HG03159 (cell line): ENCODE results near the gene FAM76A.
"Not testable (repeated sequence)": the region's sequence is repeated elsewhere in the genome, so short reads cannot be mapped to it uniquely, and the experiment has no call there.

Experiments
- ATAC-seq: cut with Tn5 transposase; IDR thresholded peaks from one replicate; pipeline ENCODE4 v1.9.1; 2021; ENCODE audit warnings: mild to moderate bottlenecking, moderate library complexity; ENCODE audit not compliant: unreplicated experiment

Gene FAM76A

DNA sequence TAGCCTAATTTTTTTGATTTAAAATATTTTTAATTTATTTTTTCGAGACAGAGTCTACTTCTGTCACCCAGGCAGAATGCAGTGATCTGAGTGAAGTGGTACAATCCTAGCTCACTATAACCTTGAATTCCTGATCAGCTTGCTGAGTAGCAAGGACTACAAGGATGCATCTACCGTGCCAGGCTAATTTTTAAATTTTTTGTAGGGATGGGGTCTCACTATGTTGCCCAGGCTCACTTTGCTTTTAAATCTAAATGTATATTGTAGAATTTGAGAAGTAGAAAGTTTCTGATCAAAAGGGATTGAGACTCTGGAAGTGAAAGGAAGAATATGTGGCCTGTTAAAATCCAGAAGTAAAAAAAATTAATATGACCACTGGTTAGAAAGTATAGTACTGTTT is 48.9 kb downstream of the FAM76A start:
- no peak for ATAC-seq

DNA sequence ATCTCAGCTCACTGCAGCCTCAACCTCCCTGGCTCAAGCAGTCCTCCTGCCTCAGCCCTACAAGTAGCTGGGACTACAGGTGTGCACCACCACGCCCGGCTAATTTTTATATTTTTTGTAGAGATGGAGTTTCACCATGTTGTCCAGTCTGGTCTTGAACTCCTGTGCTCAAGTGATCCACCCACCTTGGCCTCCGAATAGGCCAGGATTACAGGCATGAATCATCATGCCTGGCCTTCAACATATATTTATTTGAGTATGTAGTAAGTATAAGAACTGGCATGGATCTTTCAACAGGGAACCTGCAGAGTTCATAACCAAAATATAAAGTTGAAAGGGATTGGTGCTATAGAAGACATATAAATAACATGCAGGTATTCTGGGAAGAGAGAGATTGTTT is 49.6 kb downstream of the FAM76A start:
- not testable (repeated sequence) for ATAC-seq

DNA sequence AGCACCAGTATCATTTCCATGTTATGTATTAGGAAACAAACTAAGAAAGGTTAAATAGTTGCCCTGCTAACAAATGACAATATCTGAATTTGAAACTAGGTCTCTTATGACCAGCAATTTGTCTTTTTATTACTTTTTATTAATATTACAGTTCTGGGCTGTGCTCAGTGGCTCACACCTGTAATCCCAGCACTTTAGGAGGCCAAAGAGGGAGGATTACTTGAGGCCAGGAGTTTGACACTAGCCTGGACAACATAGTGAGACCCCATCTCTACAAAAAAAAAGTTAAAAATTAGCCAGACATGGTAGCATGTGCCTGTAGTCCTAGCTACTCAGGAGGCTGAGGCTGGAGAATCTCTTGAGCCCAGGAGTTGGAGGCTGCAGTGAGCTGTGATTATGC is 50.5 kb downstream of the FAM76A start:
- ATAC-seq: not testable (repeated sequence)

DNA sequence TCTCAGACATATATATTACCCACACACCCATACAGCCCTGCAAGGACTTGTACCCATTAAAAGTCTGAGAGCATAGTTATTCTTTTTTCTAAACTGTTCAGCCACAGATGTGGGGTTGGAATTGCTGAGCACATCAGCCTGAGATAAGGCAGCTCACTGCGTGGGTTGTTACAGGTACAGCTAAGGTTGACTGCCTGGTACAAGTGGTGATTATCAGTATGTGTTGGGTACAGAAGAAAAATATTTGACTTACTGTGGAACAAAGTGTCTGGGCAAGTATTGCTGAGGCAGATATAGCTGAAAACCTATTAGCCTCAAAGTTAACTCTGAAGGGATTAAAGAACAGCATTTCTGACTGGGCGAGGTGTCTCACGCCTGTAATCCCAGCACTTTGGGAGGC is 52.3 kb downstream of the FAM76A start:
- no peak for ATAC-seq

DNA sequence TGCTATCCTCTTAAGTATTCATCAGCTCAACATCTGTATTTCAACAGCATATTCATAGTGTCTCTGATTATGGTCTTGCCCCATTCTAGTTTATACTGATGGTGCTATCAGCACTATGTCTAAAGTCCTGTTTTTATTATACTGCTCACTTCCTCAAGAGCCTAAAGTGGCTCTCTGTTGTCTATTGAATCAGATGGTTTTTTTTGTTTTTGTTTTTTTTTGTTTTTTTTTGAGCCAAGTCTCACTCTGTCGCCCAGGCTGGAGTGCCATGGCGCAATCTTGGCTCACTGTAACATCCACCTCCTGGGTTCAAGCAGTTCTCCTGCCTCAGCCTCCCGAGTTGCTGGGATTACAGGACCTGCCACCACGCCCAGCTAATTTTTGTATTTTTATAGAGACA is 53.4 kb downstream of the FAM76A start:
- ATAC-seq: no peak

DNA sequence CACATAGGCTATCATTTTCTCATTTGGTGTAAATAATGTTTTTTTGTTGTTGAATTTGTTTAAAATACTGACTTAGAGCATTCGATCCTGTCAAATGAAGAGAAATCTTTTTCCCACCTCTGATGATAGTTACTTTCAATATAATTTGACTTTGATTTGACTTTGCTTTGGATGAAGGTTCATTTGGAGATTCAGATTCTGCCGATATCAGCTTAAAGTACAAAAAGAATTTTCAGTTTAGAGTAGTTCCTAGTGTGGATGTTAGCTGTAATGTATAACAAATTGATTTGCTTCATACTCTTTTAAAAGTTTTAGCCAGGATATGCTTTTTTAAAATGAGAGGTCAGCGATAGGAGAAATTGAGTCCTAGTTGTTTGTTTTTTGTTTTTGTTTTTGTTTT is 57.2 kb downstream of the FAM76A start:
- ATAC-seq: no peak

DNA sequence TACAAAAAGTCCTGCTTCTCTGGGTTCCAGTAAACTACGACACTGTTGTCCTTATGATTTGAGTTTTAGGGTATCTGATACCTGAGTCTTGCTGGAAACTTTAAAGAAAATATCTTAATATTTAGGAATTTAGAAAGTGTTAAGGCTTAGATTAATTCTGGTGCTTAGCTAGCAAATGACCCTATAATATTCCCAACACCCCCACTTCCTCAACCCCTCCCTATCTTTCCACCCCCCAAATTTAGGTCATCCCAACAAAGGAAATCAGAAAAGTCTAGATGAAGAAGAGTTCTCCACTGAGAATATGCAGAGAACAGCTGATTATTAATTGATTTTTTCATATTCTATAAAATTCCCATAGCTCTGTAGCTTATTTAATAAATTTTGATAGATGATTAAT is 58.9 kb downstream of the FAM76A start:
- ATAC-seq: no peak

DNA sequence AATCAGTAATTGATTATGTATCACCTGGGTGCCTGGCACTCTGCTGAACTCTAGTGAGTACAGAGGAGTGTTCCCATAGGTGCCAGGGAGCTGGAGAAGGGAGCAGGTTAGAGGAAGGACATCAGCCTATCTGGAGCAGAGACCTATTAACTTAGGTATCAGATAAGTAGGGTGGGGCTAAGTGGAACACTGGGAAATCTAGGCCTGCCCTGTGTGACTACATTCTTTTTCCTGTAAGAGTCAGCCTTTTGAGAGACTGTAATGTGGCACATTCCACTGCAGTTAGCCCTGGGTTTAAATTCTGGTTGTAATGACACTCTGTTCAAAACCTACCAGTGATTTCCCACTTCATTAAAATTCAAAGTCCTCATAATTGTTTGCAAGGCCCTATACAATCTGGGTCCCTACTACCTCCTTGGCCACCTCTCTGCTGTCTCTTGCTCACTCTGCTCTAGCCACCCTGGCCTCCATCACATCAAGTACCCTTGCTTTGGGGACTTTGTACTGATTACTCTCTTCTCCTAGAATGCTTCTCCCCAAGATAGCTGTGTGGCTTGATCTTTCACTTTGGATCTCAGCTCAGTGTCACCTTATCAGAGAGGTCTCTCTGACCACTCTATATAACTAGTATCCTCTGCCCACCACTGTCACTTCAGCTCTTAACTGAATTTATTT is 60.2 kb downstream of the FAM76A start:
- ATAC-seq: no peak

DNA sequence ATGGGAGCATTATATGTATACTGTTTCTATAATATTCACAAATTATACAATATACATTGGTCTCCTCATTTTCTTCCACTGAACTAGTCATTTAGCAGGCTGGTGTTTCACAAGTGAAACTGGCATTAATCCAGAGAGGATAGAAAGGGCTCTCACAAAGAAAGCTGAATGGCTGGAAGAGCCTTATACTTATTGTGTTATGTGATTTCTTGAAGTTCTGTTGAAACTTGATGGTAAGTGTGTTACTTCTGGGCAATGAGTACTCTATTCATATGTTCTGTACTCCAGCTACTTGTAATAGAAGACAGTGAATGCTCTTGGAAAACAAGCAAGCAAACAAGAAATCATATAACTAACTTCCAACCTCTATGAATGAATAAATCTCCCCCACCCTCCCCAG is 62.1 kb downstream of the FAM76A start:
- no peak for ATAC-seq

DNA sequence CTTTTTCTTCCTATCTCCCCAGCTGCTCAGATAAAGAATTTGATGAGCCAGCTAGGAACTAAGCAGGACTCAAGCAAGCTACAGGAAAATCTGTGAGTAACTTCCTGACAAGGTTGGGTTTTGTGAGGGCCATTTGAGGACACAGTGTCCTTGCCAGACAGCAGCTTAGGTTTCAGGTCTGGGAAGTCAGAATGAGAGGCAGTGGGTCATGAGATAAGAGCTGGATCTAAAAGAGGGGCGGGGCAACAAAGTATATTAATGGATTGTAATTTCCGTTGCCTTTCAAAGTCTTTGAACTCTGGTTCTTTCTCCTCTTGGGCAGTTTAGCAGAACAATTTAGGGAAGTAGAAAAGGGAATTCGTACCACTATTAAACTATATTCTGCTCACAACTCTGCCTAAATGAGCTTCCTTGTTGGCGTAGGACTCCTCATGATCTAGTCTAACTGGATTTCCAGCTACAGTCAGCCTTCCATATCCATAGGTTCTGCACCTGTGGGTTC is 63.8 kb downstream of the FAM76A start:
- ATAC-seq: no peak

DNA sequence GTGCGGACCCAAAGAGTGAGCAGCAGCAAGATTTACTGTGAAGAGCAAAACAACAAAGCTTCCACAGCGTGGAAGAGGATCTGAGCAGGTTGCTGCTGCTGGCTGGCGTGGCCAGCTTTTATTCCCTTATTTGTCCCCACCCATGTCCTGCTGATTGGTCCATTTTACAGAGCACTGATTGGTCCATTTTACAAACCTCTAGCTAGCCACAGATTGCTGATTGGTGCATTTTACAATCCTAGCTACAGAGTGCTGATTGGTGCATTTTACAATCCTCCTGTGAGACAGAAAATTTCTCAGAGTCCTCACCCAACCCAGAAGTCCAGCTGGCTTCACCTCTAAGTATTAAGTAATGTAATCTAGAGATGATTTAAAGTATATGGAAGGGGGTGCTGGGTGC is 64.5 kb downstream of the FAM76A start:
- ATAC-seq: not testable (repeated sequence)

DNA sequence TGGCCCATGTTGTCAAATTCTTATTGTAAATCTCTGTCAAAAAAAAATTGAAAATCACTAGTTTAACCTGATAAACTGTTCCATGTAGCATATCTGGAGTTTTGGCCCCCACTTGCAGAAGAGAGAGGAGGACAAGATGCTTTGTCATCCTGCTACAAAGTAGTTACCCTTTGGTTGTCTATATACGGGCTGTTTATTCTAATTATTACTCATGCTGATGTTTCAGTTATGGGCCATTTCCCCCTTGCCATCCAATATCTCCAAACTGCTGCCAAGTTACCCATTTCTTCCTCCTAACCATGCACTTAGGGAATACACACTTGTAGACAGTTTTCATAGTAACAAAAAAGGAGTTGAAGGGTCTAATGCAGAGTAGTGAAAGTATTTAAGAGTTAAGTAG is 69.8 kb downstream of the FAM76A start:
- no peak for ATAC-seq

DNA sequence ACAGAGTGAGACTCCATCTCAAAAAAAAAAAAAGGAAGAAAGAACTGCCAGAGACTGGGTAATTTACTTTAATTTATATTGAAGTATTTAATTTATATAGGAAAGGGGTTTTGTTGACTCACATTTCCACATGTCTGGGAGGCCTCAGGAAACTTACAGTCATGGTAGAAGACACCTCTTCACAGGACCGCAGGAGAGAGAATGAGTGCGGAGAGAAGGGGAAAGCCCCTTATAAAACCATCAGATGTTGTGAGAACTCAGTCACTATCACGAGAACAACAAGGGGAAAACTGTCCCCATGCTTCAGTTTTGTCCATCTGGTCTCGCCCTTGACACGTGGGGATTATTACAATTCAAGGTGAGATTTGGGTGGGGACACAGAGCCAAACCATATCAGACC is 79.0 kb downstream of the FAM76A start:
- no peak for ATAC-seq

DNA sequence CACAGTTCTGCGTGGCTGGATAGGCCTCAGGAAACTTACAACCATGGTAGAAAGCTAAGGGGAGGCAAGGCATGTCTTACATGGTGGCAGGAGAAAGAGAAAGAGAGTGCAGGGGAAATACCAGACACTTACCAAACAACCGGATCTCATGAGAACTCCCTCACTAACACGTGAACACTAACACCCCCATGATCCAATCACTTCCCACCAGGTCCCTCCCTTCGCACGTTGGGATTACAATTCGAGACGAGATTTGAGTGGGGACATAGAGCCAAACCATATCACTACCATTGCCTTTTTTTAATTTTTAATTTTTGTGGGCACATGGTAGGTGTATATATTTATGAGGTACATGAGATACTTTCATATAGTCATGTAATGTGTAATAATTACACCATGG is 81.0 kb downstream of the FAM76A start:
- no peak for ATAC-seq

DNA sequence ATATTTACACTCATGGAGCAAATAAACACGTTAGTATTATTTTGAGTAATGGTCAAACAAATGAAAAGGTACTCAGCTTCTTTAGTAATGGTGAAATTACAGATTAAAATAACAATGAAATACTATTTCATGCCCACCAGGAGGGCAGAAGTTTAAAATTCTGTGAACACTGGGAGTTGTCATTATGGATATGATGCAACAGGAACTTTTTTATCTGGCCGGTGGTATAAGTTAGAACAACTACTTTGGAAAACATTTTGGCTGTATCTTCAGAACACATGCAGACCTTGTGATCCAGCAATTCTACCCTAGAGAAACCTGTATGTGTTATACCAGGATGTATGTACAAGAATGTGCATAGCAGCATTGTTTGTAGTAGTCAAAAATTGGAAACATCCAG is 81.6 kb downstream of the FAM76A start:
- no peak for ATAC-seq

DNA sequence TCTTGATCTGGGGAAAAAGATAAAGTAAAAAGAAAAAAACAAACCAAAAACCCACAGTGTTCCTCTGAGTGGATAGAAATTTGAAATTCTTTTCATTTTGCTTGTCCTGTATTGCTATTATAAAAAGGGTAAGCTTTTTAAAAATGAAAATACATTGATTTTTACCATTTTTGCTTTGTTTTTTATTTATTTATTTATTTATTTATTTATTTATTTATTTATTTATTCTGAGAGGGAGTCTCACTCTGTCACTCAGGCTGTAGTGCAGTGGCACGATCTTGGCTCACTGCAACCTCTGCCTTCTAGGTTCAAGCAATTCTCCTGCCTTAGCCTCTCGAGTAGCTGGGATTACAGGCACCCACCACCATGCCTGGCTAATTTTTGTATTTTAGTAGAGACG is 82.4 kb downstream of the FAM76A start:
- not testable (repeated sequence) for ATAC-seq

DNA sequence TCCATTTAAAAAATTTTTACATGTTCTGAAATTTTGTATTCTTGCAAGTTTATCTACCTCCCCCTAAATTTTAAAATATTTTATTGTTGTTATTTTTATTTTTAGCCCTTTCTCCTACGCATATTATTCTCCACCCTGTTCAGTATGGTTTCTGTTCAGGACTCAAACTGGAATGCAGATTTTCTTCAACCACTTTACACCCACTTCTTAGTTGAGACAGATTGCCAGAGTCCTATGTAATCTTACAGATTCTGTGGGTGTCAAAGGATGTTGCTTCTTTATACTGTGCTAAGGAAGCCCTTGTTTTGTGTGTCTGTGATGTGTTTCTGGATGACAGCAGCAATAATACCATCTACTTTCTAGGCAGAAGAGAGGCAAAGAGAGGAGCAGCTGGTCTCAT is 84.1 kb downstream of the FAM76A start:
- ATAC-seq: no peak

DNA sequence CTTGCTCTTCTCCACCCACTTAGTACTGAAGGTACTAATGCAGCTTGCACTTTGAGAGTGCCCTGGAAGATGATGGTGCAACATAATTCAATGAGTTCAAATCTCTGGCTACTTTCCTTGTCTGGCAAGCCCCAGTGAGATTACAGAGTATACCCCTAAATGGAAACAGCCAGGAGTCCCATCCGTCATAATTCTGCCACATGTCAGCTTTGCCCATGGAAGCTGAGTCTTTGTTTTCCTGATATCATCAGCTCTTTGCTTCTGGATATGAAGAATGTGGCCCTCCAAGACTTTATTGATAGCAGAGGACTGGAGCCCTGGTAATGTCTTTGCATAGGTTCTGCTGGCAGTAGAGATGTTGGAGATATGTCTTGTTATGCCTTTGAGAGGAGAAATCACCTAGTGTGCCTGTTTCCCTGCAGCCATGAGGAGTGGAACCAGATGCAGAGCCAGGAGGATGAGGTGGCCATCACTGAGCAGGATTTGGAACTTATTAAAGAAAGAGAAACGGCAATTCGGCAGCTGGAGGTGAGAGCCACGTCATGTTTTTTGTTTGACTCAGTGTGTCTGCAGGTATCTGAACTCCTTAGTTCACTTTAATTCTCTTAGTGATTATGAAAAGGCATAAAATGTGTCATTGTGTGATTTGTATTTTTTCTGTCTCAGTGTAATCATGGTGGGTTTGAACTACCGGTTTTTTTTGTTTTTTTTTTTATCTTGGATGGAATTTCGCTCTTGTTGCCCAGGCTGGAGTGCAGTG is 86.2 kb downstream of the FAM76A start:
- ATAC-seq: no peak
